ENCODE measurements around the gene KRT36. TPM values are rescaled to one million over a fixed set of nuclear protein-coding genes. Genes with fewer than 3 reads are reported as not detected.

The KRT36 gene
- total RNA-seq, 2 donors from 2014 or later: not detected

DNA sequence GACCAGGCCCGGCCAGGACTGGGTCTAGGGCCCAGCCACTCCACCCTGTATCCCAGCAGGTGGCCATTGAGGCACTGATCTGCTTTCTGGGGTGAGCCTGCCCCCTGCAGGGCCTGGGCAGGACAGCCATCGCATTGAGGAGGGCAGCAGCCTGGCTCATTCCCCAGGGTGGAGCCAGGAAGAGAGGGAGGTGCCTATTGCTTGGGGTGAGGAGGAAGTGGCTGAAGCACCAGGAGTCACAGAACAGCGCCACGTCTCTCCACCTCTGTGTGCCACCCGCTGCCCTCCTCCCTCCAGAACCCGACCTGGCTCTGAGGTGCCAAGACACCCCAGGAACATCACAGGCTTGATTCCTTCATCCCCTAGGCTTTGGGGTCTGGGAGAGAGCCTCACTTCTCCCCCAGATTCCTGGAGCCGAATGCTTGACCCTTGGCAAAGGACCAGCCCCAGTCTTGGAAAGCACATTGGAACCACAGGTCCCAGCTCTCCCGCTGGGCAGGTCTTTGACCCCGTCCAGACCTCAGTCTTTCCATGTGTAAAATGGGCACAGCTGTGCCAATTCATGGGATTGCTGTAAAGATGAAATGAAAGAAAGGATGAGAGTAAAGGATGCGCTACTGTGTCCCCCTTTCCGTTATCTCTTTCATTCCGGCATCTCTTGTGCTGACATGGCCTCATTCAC lies 7.2 kb upstream of the KRT36 start:
- peak; percentile 91 for TF ChIP-seq CTCF (conservative IDR thresholded peaks at IDR 0.05)
- H3K36me3 ChIP-seq (ENCODE audit: control insufficient read depth, insufficient read depth, low read length): no peaks in the 10 kb centered on the region
- H3K27ac Mint-ChIP-seq: no peak overlapping the region
- H3K27me3 Mint-ChIP-seq (ENCODE audit: insufficient read depth): peaks cover 15% of the 10 kb centered on the region
- DNase-seq: peak; percentile 96
- H3K9me3 ChIP-seq (ENCODE audit: control insufficient read depth, low read length): no peaks in the 10 kb centered on the region
- no peaks in the 10 kb centered on the region for H3K9me3 Mint-ChIP-seq
- no peak overlapping the region for H3K4me3 Mint-ChIP-seq
- H3K27me3 ChIP-seq (ENCODE audit: control insufficient read depth, insufficient read depth, low read length, poor library complexity, severe bottlenecking): no peaks in the 10 kb centered on the region
- H3K36me3 Mint-ChIP-seq (ENCODE audit: low read depth): no peaks in the 10 kb centered on the region
- H3K27ac ChIP-seq (ENCODE audit: low read depth, low read length): no peak overlapping the region
- H3K4me1 Mint-ChIP-seq: peaks cover 19% of the 10 kb centered on the region
- WGBS, 2 experiments (ENCODE audit: insufficient coverage in 1 of 2, insufficient read length in 1 of 2): 84 to 91% methylated on average over 4 to 12 of the region's 12 CpGs
- no peak overlapping the region for H3K4me3 ChIP-seq (ENCODE audit: low read length)
- H3K4me1 ChIP-seq (ENCODE audit: control insufficient read depth, insufficient read depth, low read length): no peaks in the 10 kb centered on the region
- no peak overlapping the region for H3K9ac ChIP-seq (ENCODE audit: extremely low read depth, low read length, poor library complexity, severe bottlenecking)

GRCh38 chr17:41494524-41494923 lies 4.8 kb upstream of the KRT36 start:
- Mint-ChIP-seq H3K4me3 (no peak overlapping the region), H3K27ac (no peak overlapping the region)
- H3K9ac ChIP-seq (ENCODE audit: extremely low read depth, low read length, poor library complexity, severe bottlenecking): no peak overlapping the region

GRCh38 chr17:41492771-41493170 lies 3.1 kb upstream of the KRT36 start:
- no peak overlapping the region for H3K27ac Mint-ChIP-seq
- Histone ChIP-seq H3K27me3 (ENCODE audit: control insufficient read depth, insufficient read depth, low read length, poor library complexity, severe bottlenecking) (no peaks in the 10 kb centered on the region), H3K9ac (ENCODE audit: extremely low read depth, low read length, poor library complexity, severe bottlenecking) (no peak overlapping the region), H3K9me3 (ENCODE audit: control insufficient read depth, low read length) (no peaks in the 10 kb centered on the region), H3K27ac (ENCODE audit: low read depth, low read length) (no peak overlapping the region), H3K36me3 (ENCODE audit: control insufficient read depth, insufficient read depth, low read length) (no peaks in the 10 kb centered on the region), H3K4me3 (ENCODE audit: low read length) (no peak overlapping the region), H3K4me1 (ENCODE audit: control insufficient read depth, insufficient read depth, low read length) (no peaks in the 10 kb centered on the region)
- H3K4me1 Mint-ChIP-seq: peaks cover 4% of the 10 kb centered on the region
- peaks cover 22% of the 10 kb centered on the region for H3K27me3 Mint-ChIP-seq (ENCODE audit: insufficient read depth)
- 73 to 86% methylated on average over 2 to 4 of the region's 4 CpGs for whole genome bisulfite sequencing, 2 experiments (ENCODE audit: insufficient coverage in 1 of 2, insufficient read length in 1 of 2)
- H3K9me3 Mint-ChIP-seq: no peaks in the 10 kb centered on the region
- H3K36me3 Mint-ChIP-seq (ENCODE audit: low read depth): no peaks in the 10 kb centered on the region
- no peak for DNase-seq
- no peak overlapping the region for H3K4me3 Mint-ChIP-seq
- TF ChIP-seq CTCF (conservative IDR thresholded peaks at IDR 0.05): no peak

More at GRCh38 chr17:41494524-41494923, 4.8 kb upstream of the KRT36 start:
- peaks cover 4% of the 10 kb centered on the region for H3K4me1 Mint-ChIP-seq
- peaks cover 16% of the 10 kb centered on the region for H3K27me3 Mint-ChIP-seq (ENCODE audit: insufficient read depth)
- no peak for DNase-seq
- Histone ChIP-seq H3K27me3 (ENCODE audit: control insufficient read depth, insufficient read depth, low read length, poor library complexity, severe bottlenecking) (no peaks in the 10 kb centered on the region), H3K4me1 (ENCODE audit: control insufficient read depth, insufficient read depth, low read length) (no peaks in the 10 kb centered on the region), H3K9me3 (ENCODE audit: control insufficient read depth, low read length) (no peaks in the 10 kb centered on the region), H3K36me3 (ENCODE audit: control insufficient read depth, insufficient read depth, low read length) (no peaks in the 10 kb centered on the region), H3K27ac (ENCODE audit: low read depth, low read length) (no peak overlapping the region), H3K4me3 (ENCODE audit: low read length) (no peak overlapping the region)
- 83 to 89% methylated on average over 2 of the region's 2 CpGs for WGBS, 2 experiments (ENCODE audit: insufficient coverage in 1 of 2, insufficient read length in 1 of 2)
- TF ChIP-seq CTCF (conservative IDR thresholded peaks at IDR 0.05): no peak
- H3K36me3 Mint-ChIP-seq (ENCODE audit: low read depth): no peaks in the 10 kb centered on the region
- H3K9me3 Mint-ChIP-seq: no peaks in the 10 kb centered on the region

All from endodermal cell (in vitro differentiated cells).